Adrenal gland (tissue), 12 donors: ENCODE measurements around the gene KRT15. TPM values are rescaled to one million over a fixed set of nuclear protein-coding genes. Genes with fewer than 3 reads are reported as not detected.

Experiments used
- DNase-seq, 7 donors: peaks; one replicate each; pipeline ENCODE4 v3.0.0-alpha.2; 2019 to 2020
- H3K27ac ChIP-seq, 5 donors: fragments of 200-600 bp; sonication (generic) in 4 of 5; 1 replicate in 3 of 5; 2 replicates in 2 of 5; pipeline versions ENCODE4 v1.5.1 to v1.8.0; 2016 to 2020; ENCODE audit warnings: mild to moderate bottlenecking in 1 of 5
- H3K27me3 ChIP-seq: fragments of 200-600 bp; 2 replicates; pipeline ENCODE4 v1.8.0; 2021
- H3K36me3 ChIP-seq, 2 donors: fragments of 200-600 bp; replicated peaks in 1 of 2; 1 replicate in 1 of 2; 2 replicates in 1 of 2; pipeline versions ENCODE4 v1.5.1 to v1.8.0; 2018 to 2022
- H3K4me1 ChIP-seq, 2 donors: fragments of 200-600 bp; replicated peaks in 1 of 2; 1 replicate in 1 of 2; 2 replicates in 1 of 2; pipeline versions ENCODE4 v1.5.1 to v1.8.0; 2018 to 2021
- H3K4me3 ChIP-seq, 4 donors: fragments of 200-600 bp; sonication (generic) in 3 of 4; one replicate each; pipeline ENCODE4 v1.5.1; 2016 to 2018
- H3K9me3 ChIP-seq, 3 donors: fragments of 200-600 bp; sonication (generic) in 1 of 3; replicated peaks in 1 of 3; 1 replicate in 2 of 3; 2 replicates in 1 of 3; pipeline versions ENCODE4 v1.5.1 to v1.8.0; 2016 to 2021
- CTCF ChIP-seq, 6 experiments: fragments of 450-650 bp in 4 of 6; fragments of 200-600 bp in 2 of 6; sonication (generic) in 1 of 6; IDR thresholded peaks; 1 replicate in 5 of 6; 2 replicates in 1 of 6; pipeline versions ENCODE4 v1.5.1 to v1.8.0; 2016 to 2021; ENCODE audit warnings: antibody characterized with exemption in 6 of 6, mild to moderate bottlenecking in 2 of 6, moderate library complexity in 1 of 6
- POLR2A ChIP-seq, 2 donors: fragments of 450-650 bp; IDR thresholded peaks; one replicate each; pipeline ENCODE4 v1.6.1; 2017; ENCODE audit warnings: antibody characterized with exemption in 2 of 2, mild to moderate bottlenecking in 2 of 2, moderate library complexity in 1 of 2
- WGBS, 4 donors: extraction: QIAGEN DNeasy Blood & Tissue Kit in 2 of 4; methylation state at CpG; one replicate each; pipeline versions ENCODE4 v1.1.5 to v1.1.7; 2013 to 2017; 5-methylcytosine and 5-hydroxymethylcytosine counted together
- intact Hi-C, 2 donors: fragments of 100-400 bp; cut with DNase I; formaldehyde crosslinking; loops; one replicate each; pipeline versions ENCODE4 v1.14.1 to v1.15.0; 2022 to 2023
- polyA plus RNA-seq, 3 donors: library from polyadenylated mRNA; stranded (reverse); fragments of 200-250 nt in 2 of 3; fragments of 350-450 nt in 1 of 3; fragmentation: Illumina TruSeq in 1 of 3; extraction: RNeasy Lipid Tissue Mini Kit (QIAGEN cat#74804) in 1 of 3; gene quantifications; one replicate each; pipeline ENCODE4 v1.2.3, GENCODE V29; 2013 to 2014
- total RNA-seq, 9 donors: library from RNA; depleted of rRNA in 4 of 9; stranded (reverse); fragments of >200 nt in 4 of 9; fragments of 120-200 nt in 1 of 9; fragmentation: NEBNext Ultra II Directional in 1 of 9; extraction: Animal tissue kit (Norgen Biotek cat#: 25700) in 1 of 9; gene quantifications; one replicate each; pipeline versions ENCODE4 v1.1.0 to v1.2.4, GENCODE V29; 2013 to 2023
- donor health status: healthy with polysubstance abuse.
- donor health status: Bipolar disorder and iron deficiency.
- donor health status: DM: yes; HTN: yes; CAD: no.
- donor health status: DM: no; HTN: no; CAD: no.
- donor health status: DM: no; HTN: no; CAD: no.
- donor health status: DM: yes; HTN: yes; CAD: no.

Gene KRT15
- total and polyA plus RNA-seq, 12 donors = 0.18 to 0.88 (median 0.44) TPM; not detected in 8

GRCh38 chr17:41533613-41534012 lies 14.9 kb upstream of the KRT15 start:
- Histone ChIP-seq H3K4me1 (peaks cover 5 to 17% of the 10 kb centered on the region in 2 donors), H3K36me3 (no peaks in the 10 kb centered on the region), H3K4me3 (no peak overlapping the region), H3K9me3 (no peaks in the 10 kb centered on the region), H3K27ac (no peak overlapping the region), H3K27me3 (peaks cover 3% of the 10 kb centered on the region)
- no peak for DNase-seq
- TF ChIP-seq CTCF (IDR thresholded peaks at IDR 0.05) (no peak), POLR2A (IDR thresholded peaks at IDR 0.05) (no peak)
- intact Hi-C loops = no loop called here
- WGBS, 4 donors = 79 to 84% (median 82%) methylated on average over 7 of the region's 7 CpGs

- WGBS, 4 donors = 83 to 91% (median 88%) methylated on average over 9 of the region's 9 CpGs
- H3K4me3 ChIP-seq = no peak overlapping the region
- no peak for DNase-seq
- peaks cover 8% of the 10 kb centered on the region for H3K27me3 ChIP-seq
- H3K27ac ChIP-seq = no peak overlapping the region
- peaks cover 5 to 17% of the 10 kb centered on the region in 2 donors for H3K4me1 ChIP-seq
- TF ChIP-seq POLR2A (IDR thresholded peaks at IDR 0.05) = no peak
- TF ChIP-seq CTCF (IDR thresholded peaks at IDR 0.05) = no peak
- H3K9me3 ChIP-seq = no peaks in the 10 kb centered on the region
- intact Hi-C loops = no loop called here
- H3K36me3 ChIP-seq = no peaks in the 10 kb centered on the region
Observed at GRCh38 chr17:41532947-41533570, 14.4 kb upstream of the KRT15 start.

GRCh38 chr17:41531993-41532392 lies 13.3 kb upstream of the KRT15 start:
- no peak for DNase-seq
- no peaks in the 10 kb centered on the region for H3K36me3 ChIP-seq
- no peak overlapping the region for H3K27ac ChIP-seq
- intact Hi-C loops = no loop called here
- peaks cover 17% of the 10 kb centered on the region for H3K27me3 ChIP-seq
- TF ChIP-seq POLR2A (IDR thresholded peaks at IDR 0.05) (no peak), CTCF (IDR thresholded peaks at IDR 0.05) (no peak)
- no peaks in the 10 kb centered on the region for H3K9me3 ChIP-seq
- H3K4me3 ChIP-seq = no peak overlapping the region
- H3K4me1 ChIP-seq = peaks cover 5 to 25% of the 10 kb centered on the region in 2 donors
- WGBS, 4 donors = 59 to 68% (median 64%) methylated on average over 1 of the region's 1 CpG

GRCh38 chr17:41530062-41531048 lies 11.7 kb upstream of the KRT15 start:
- WGBS, 4 donors = 36 to 48% (median 47%) methylated on average over 8 of the region's 8 CpGs
- no peaks in the 10 kb centered on the region for H3K36me3 ChIP-seq
- no peak overlapping the region for H3K4me3 ChIP-seq
- DNase-seq = peak; percentile 54 to 92 (median 86)
- H3K9me3 ChIP-seq = no peaks in the 10 kb centered on the region
- H3K27ac ChIP-seq = peak overlapping the region in 3 of 5 donors; percentile 14 to 82 (median 63)
- TF ChIP-seq POLR2A (IDR thresholded peaks at IDR 0.05) (no peak), CTCF (IDR thresholded peaks at IDR 0.05) (no peak)
- intact Hi-C loops = no loop called here
- peaks cover 20% of the 10 kb centered on the region for H3K27me3 ChIP-seq
- peaks cover 5 to 25% of the 10 kb centered on the region in 2 donors for H3K4me1 ChIP-seq
